ENCODE results near the gene GTPBP6.
A peak's percentile ranks its signal among the peaks of the same experiment; 100 is the strongest.

Gene GTPBP6

DNA sequence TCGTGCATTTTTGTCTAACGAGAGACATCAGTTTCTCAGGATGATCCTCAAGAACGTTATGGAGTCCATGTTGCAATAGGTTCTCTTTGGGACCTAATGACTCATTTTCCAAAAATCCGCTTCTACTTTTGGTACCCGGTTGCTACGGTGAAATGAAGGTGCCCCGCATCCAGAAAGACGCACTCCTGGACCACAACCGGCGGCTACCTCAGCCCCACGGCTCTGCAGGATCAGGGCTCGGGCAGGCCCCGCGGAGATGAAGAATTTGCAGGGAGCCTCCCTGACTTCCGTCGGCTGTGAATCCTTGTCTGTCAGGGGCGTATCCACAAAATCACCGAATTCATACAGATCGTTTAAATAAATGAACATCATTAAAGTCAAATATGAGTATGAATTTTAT, 15.6 kb downstream of the GTPBP6 start:
- DNase-seq, result no peak
- no peaks in the 10 kb centered on the region for H3K9me3 ChIP-seq (ENCODE audit: severe bottlenecking)
- no peaks in the 10 kb centered on the region for H3K27me3 ChIP-seq (ENCODE audit: insufficient read depth, low read depth, severe bottlenecking)
- peaks cover 77% of the 10 kb centered on the region for H3K36me3 ChIP-seq
- H3K27ac ChIP-seq, result no peak overlapping the region
- no peak overlapping the region for H3K4me3 ChIP-seq (ENCODE audit: low read depth, low read length)
- TF ChIP-seq, protein P1, sequence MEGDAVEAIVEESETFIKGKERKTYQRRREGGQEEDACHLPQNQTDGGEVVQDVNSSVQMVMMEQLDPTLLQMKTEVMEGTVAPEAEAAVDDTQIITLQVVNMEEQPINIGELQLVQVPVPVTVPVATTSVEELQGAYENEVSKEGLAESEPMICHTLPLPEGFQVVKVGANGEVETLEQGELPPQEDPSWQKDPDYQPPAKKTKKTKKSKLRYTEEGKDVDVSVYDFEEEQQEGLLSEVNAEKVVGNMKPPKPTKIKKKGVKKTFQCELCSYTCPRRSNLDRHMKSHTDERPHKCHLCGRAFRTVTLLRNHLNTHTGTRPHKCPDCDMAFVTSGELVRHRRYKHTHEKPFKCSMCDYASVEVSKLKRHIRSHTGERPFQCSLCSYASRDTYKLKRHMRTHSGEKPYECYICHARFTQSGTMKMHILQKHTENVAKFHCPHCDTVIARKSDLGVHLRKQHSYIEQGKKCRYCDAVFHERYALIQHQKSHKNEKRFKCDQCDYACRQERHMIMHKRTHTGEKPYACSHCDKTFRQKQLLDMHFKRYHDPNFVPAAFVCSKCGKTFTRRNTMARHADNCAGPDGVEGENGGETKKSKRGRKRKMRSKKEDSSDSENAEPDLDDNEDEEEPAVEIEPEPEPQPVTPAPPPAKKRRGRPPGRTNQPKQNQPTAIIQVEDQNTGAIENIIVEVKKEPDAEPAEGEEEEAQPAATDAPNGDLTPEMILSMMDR (IDR thresholded peaks at IDR 0.05; ENCODE audit: low read depth, low read length), result no peak

DNA sequence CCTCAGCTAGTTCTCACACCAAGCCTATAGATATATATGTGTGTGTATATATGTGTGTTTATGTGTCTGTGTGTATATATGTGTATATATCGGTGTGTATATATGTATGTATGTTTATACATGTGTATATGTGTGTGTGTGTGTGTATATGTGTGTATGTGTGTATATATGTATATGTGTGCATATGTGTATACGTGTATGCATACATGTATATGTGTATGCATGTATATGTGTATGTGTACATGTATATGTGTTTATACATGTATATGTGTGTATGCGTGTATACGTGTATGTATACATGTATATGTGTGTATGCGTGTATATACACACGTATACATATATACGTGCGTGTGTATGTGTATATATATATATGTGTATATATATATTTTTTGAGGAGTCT, 18.3 kb downstream of the GTPBP6 start:
- DNase-seq, result no peak
- TF ChIP-seq, protein P1 (IDR thresholded peaks at IDR 0.05; ENCODE audit: low read depth, low read length), result no peak
- no peak overlapping the region for H3K4me3 ChIP-seq (ENCODE audit: low read depth, low read length)
- peaks cover 68% of the 10 kb centered on the region for H3K36me3 ChIP-seq
- H3K27ac ChIP-seq, result no peak overlapping the region
- no peaks in the 10 kb centered on the region for H3K9me3 ChIP-seq (ENCODE audit: severe bottlenecking)
- H3K27me3 ChIP-seq (ENCODE audit: insufficient read depth, low read depth, severe bottlenecking), result no peaks in the 10 kb centered on the region

DNA sequence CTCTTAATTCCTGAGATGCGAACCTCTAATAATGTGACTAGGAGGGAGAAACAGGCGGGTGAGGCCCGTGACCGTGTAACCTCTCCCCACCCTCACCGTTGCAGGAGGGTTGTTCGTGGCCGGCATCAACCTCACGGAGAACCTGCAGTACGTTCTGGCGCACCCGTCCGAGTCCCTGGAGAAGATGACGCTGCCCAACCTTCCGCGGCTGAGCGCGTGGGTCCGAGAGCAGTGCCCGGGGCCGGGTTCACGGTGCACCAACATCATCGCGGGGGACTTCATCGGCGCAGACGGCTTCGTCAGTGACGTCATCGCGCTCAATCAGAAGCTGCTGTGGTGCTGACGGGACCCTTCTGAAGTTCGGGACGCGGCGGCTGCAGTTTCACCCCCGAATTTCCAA, 19.6 kb downstream of the GTPBP6 start:
- TF ChIP-seq, protein P1 (IDR thresholded peaks at IDR 0.05; ENCODE audit: low read depth, low read length), result no peak
- no peaks in the 10 kb centered on the region for H3K9me3 ChIP-seq (ENCODE audit: severe bottlenecking)
- no peak overlapping the region for H3K27ac ChIP-seq
- peaks cover 66% of the 10 kb centered on the region for H3K36me3 ChIP-seq
- no peak for DNase-seq
- no peak overlapping the region for H3K4me3 ChIP-seq (ENCODE audit: low read depth, low read length)
- H3K27me3 ChIP-seq (ENCODE audit: insufficient read depth, low read depth, severe bottlenecking), result no peaks in the 10 kb centered on the region

DNA sequence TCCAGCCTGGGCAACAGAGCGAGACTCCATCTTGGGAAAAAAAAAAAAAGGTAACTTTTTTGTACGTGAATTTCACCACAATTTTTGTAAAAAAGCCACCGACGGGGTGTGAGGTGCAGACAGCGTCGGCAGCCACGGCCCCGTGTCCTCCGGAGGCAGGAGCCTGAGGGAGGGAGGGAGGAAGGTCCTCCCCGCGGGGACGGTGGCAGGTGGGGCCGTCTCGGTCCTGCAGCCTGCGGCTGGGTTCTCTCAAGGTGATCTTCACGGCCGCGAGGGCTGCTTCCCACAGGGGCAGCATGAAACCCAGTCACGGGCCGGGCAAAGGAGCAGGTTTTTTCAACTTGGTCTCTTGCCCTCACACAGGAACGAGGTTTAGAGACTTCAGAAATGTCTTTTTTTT, 23.5 kb downstream of the GTPBP6 start:
- no peak overlapping the region for H3K4me3 ChIP-seq (ENCODE audit: low read depth, low read length)
- no peak overlapping the region for H3K27ac ChIP-seq
- DNase-seq, result no peak
- H3K36me3 ChIP-seq, result peaks cover 69% of the 10 kb centered on the region
- TF ChIP-seq, protein P1 (IDR thresholded peaks at IDR 0.05; ENCODE audit: low read depth, low read length), result no peak
- peaks cover 4% of the 10 kb centered on the region for H3K9me3 ChIP-seq (ENCODE audit: severe bottlenecking)
- H3K27me3 ChIP-seq (ENCODE audit: insufficient read depth, low read depth, severe bottlenecking), result no peaks in the 10 kb centered on the region

DNA sequence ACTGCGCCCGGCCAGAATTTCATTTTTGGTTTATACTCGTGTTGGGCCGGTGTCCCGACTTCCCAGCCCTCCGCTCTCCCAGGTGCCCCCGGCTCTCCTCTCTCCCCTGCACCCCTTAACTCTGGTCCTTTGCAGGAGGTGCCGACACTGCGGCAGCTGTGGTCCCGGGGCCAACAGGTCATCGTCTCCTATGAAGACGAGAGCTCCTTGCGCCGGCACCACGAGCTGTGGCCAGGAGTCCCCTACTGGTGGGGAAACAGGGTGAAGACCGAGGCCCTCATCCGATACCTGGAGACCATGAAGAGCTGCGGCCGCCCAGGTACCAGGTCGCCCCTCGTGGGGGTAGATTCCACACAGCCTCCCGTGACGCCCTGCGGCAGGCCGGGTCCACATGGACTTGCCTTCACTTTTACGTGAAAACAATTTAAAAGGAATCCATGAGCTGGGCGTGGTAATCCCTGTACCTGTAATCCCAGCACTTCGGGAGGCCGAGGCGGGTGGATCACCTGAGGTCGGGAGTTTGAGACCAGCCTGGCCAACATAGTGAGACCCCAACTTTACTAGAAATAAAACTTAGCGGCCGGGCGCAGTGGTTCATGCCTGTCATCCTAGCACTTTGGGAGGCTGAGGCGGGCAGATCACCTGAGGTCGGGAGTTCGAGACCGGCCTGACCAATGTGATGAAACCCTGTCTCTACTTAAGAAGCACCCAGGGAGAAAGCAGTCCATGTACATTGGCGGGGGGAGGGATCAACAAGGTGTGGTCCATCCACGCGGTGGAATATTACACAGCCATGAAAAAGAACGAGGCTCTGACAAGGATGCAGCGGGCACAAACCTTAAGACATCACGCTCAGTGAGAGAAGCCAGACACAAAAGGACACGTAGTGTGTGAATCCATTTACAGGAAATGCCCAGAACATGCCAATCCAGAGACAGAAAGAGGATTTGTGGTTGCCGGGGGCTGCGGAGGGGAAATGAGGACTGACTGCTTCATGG, 25.4 kb downstream of the GTPBP6 start:
- peaks cover 4% of the 10 kb centered on the region for H3K9me3 ChIP-seq (ENCODE audit: severe bottlenecking)
- no peak overlapping the region for H3K4me3 ChIP-seq (ENCODE audit: low read depth, low read length)
- H3K36me3 ChIP-seq, result peaks cover 73% of the 10 kb centered on the region
- H3K27ac ChIP-seq, result no peak overlapping the region
- TF ChIP-seq, protein P1 (IDR thresholded peaks at IDR 0.05; ENCODE audit: low read depth, low read length), result no peak
- no peaks in the 10 kb centered on the region for H3K27me3 ChIP-seq (ENCODE audit: insufficient read depth, low read depth, severe bottlenecking)
- peak; percentile 5 for DNase-seq

All from WERI-Rb-1 (cell line).